DMS114 treated with DMSO at 0.1 percent for 48 hours (cell line): ENCODE measurements around the gene GREB1.

ENCODE experiments used
- DNase-seq: peaks from one replicate; lab custom pipeline; 2025; ENCODE audit not compliant: unreplicated experiment; lab: John Stamatoyannopoulos, UW

GREB1 gene

DNA sequence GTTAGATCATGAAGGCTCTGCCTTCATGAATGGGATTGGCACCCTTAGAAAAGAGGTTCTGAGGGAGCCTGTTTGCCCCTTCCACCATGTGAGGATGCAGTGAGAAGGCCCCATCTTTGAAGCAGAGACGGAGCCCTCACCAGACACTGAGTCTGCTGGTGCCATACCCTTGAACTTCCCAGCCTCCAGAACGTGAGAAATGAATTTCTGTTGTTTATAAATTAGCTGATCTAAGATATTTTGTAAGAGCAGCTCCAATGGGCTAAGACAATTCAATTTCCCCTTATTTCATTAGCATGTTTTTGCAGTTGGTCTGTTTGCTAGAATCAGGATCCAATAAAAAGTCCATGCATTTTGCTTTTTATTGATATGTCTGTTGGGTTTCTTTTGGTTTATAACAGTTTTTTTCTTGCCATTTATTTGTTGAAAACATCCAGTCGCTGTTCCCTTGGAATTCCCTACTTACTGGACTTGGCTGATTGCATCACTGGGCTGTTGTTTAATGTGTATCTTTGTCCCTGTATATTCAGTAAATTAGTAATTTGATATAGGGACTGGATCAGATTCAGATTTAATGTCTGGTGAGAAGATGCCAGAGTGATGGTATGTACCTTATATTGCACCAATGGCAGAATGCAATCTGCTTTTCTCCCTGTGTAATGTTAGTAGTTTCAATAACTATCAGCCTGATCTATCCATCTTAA lies 24.0 kb upstream of the GREB1 start:
- no peak for DNase-seq

DNA sequence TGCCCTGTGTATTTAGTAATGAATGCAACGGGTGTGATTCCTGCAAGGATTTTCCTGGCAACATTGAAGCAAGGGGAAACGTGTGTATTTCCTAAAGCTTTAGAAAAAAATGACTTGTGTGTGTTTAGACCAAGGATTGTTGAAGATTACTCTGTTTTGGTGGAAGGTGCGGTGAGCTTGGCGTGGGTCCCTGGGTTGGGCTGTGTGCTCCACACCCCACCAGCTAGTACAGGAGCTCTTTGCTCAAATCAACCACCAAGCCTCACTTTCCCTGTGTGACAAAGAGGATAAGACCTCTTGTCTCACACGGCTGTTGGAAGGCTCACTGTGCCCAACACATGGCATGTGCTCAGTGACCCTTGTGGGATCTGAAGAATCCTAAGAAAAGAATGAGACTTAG lies 21.4 kb upstream of the GREB1 start:
- no peak for DNase-seq

DNA sequence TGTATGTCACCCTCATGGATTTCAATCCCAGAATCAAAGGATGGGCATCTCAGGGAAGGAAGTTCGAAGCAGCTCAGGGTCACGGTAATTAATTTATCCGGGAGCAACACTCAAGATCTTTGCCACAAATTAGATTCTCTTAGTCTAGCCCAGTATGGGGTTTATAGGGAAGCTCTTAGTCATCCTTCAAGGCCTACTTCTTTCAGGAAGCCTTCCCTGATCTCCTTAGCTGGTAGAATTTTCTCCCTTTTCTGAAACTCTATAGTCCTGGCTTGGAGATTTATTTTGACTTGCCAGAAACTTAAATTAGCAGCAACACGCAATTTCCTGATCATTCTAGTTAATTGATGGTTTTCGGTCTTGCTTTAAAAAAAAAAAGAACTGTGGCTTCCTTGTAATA lies 20.5 kb upstream of the GREB1 start:
- no peak for DNase-seq

DNA sequence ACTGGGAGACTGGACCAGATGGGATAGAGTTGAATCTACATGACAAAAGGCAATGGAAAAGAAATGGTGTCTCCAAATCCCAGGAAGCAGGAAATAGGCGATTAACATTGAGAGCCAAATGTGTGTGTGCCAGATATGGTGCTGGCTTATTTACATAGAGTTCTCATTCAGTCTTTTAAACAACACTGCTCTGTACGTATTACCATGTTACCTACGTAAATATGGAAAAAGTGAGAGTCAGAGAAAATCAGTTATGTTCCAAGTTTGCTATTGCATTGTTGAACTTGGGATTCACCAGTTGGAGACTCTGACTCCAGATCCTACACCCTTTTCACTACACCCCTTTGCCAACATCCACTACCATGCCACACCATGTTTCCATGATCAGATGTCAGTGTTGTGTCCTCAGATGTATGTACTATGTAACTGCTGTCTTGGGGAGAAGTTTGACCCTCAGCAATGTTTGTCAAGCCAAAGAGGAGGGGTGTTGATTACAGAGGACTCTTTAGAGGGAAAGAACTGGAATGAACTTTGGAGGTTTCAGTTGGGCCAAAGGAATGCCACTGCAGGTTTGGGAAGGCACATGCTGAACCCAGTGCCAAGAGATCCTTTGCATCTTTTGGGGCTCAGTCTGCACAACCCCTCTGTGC lies 19.6 kb upstream of the GREB1 start:
- DNase-seq, result no peak

DNA sequence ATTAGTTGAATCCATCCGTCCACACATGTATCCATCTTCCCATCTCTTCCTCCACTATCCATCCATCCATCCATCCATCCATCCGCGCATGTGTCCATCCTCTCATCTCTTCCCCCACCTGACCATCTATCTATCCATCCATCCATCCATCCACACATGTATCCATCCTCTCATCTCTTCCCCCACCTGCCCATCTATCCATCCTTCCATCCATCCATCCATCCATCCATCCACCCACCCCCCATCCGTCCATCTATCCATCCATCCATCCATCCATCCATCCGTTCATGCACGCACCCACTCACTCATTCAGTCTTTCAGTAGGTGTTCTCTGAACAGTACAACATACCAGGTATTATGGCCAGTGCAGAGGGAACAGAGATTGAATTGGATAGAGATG lies 18.9 kb upstream of the GREB1 start:
- no peak for DNase-seq

DNA sequence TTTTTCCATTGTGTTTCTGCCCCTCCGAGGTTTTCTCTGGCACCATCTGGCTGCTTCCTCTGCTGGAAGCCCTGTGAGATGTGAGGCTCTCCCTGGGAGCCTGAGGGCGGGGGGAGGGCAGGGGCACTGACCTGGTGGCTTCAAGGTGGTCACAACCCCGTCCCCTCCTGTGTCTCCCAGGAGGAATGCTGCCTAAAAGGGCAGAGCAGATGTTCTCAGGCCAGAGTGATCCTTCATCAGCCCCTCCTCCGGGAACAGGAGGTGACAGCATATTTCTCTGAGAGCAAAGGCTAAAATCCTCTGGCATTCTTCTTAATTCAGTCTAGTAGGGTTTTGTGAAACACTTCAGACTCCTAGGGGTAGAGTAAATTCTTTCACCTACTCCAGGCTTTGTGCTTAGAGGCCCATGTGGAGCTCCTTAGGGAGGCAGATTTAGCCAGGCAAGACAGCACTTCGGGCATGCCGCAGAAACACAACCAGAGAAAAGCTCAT lies 18.3 kb upstream of the GREB1 start:
- no peak for DNase-seq

DNA sequence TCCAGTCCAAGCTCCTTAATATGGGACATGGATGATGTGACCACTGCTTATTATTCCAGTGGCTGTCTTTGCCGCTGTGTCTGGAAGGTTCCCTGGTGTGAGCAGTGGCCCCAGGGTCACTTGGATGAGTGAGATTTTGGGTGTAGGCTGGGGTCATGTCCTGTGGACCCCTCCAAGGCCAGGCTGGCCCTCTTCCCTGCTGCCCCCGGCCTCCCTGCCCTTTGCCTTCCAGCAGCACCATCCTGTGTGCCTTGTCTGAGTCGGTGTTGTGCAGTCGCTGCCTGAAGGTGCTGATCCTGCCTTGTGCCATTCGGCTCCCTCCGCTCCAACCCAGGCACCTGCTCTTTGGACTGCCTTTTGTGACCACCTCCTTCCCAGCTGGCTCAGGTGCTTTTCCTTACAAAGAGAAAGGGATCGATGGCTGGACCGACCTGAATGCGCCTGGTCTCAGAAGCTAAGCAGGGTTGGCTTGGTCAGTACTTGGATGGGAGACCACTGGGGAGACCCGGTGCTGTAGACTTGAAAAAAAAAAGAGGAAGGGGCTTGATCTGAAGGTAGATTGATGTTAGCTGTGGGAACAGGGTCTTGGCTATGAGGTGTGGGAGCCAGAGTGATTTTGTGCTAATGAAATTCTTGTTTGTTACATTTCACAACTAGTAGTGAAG lies 16.7 kb upstream of the GREB1 start:
- no peak for DNase-seq

DNA sequence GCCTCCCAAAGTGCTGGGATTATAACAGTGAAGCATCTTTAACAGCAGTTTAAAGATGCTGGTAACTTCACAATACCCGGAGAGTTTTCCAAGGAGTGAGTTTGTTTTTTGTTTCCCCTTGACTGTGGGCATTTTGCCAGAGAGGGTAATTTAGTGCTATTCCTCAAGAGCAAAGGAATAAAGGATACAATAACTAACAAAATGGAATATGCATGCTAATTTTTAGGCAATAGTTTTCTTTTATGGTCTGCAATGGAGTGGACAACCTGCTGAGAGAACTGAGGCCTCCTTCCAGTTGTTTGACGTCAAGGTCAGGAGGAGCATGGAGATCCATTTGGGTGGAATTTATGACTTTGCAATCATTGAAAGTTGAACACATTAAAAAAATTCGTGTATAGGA lies 15.9 kb upstream of the GREB1 start:
- no peak for DNase-seq

DNA sequence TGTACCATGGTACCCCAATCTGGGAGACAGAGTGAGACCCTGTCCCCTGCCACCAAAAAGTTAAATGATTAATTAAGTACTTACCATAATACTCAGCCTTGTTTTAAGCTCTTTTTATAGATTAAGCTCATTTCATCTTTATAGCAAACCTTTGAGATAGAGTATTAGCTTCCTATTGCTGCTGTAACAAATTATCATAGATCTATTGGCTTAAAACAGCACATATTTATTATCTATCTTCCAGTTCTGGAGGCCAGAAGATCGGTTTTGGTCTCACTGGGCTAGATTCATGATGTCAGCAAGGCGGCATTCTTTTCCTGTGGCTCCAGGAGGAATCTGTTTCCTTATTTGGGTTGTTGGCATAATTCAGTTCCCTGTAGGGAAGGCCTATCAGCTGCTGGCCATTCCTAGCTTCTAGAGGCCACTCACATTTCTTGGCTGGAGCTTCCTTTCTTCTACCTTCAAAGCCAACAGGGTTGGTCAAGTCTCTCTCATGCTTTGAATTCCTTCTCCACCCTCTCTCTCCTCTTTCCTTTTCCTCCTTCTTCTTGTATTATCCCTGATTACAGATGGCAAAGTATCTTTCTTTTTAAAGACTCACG lies 13.7 kb upstream of the GREB1 start:
- no peak for DNase-seq

DNA sequence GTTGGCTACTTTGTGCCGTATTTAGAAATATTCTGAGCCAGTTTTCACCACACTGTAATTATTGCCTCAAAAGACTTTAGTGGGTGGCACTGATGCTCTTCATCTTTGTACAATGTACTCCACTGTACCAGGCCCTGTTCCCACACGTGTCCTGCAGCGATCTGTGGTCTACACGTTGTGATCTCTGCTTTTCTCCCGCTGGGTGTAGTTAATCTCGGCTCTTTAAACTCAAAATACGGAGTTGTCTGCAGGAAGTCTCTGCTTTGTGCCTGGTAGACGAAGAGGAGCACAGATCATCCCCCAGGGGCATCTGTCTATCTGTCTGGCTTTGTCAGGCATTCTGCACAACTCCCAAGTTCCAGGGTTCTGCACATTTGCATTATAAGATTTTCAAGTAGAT lies 12.1 kb upstream of the GREB1 start:
- DNase-seq, result no peak

DNA sequence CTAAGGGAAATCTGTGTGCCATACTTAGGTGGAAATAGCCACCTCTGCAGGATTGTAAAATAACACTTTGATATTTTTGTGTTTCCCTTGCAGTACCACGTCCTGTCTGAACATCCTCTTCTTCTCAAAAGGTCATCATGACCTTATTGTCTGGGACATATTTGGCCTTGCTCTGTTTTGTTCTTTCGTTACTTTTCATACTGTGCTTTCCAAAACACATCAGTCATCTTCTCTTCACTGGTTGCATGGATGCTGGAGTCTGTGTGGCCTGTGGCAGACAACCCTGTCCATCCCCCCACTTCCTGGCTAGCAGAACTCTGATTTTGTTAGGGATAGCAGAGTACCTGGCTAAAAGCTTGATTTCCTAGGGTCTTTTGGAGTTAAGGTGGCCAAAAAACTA lies 9.4 kb upstream of the GREB1 start:
- DNase-seq, result no peak

DNA sequence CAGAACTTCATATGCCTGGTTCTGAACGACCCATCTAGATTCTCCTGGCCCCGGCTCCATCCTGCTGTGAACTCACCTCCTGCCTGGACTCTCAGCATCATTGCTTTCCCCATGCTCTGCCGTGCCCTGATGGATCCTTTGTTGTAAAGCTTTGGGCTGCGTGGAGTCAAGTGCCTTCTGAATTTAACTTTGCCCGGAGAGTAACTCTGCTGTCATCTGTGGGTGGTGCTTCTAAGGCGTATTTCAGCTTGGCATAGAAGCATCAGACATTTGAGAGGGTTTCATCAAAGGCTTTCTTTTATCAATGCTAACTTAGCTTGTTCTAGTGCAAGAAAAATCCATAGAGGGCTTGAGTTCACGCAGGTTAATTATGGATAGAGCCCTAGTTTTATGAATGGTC lies 8.1 kb upstream of the GREB1 start:
- no peak for DNase-seq

DNA sequence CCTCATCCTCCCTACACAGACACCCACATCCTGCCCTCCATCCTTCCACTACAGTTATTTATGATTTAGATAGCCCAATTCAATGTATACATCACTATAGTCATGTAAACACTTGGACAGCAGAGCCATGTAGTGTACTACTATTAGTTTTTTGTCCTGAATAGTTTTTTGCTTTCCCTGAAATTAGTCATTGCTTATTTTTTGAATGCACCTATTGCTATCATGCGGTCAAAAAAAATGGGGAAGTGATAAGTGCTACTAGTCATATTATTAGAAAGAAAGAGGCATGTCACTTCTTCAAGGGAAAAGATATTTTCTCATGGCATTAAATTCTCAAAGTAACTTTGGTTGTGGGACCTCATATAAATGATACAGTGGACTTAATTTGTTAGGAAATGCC lies 6.8 kb upstream of the GREB1 start:
- no peak for DNase-seq

DNA sequence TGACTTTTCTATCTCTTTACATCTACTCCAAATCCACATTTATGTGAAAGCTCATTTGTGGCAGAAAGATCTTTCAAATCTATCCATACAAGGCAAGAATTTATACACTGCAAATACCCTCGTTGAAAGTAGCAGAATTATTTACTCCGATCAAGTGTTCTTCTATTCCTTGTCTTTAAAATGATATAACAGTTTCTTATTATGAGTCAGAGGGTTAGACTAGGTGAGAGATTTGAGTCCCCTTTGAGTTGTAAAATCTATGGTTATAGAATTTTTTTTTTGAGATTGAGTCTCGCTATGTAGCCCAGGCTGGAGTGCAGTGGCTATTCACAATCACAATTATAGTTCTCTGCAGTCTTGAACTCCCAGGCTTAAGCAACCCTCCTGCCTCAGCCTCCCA lies 5.6 kb upstream of the GREB1 start:
- no peak for DNase-seq

DNA sequence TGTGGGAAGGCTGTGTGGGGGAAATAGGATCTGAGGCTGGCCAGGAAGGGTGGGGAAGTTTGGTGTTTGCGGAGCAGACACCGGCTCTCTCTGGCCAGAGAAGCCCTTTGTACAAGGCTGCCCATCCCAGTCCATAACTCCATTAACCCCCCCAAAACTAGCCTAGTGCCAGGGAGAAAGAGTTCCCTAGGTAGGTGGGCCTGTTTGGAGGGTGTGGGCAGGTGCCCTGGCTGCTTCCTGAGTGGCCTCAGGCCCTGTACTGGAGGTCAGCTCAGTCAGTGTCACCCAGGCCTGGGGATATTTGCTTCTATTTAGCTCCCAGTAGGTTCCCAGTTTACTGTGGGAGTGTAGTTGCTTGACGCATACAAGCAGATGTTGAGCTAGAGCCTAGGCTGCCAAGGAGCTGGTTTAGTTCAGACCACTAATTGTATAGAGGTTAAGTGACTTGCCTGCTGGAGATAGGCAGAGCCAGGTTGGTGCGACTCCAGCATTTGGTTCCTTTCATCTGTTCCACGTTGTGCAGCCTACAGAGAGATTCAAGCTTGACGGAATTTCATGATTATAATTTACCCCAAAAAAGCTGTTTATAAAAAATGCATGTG lies 2.9 kb upstream of the GREB1 start:
- no peak for DNase-seq

DNA sequence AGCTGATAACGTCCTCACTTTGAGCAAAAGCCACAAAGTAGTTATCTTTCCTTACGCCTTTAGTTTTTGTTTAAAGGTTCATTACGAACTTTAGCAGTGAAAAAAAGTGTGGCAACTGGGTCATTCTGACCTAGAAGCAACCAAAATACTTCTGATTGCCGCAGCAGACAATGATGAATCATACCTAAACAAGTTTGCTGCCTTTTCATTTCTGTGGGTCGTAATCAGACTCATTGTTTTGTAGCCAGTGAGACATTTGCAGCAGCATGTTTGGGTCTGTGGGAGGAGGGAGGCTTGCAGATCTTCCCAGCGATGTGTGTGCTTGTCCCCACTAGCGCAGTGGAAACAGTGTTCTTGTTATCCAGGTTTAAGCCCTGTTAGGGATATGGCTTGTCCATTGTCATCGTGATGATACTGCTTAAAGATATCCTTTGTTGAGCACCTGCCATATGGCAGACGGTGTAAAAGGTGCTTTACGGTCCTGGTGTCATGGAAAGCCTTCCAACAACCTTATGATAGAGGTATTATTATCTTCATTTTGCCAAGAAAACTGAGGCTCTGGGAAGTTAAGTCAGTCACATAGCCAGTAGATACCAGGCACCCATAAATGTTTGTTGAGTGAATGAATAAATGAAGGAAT lies 1.3 kb upstream of the GREB1 start:
- DNase-seq, result no peak

DNA sequence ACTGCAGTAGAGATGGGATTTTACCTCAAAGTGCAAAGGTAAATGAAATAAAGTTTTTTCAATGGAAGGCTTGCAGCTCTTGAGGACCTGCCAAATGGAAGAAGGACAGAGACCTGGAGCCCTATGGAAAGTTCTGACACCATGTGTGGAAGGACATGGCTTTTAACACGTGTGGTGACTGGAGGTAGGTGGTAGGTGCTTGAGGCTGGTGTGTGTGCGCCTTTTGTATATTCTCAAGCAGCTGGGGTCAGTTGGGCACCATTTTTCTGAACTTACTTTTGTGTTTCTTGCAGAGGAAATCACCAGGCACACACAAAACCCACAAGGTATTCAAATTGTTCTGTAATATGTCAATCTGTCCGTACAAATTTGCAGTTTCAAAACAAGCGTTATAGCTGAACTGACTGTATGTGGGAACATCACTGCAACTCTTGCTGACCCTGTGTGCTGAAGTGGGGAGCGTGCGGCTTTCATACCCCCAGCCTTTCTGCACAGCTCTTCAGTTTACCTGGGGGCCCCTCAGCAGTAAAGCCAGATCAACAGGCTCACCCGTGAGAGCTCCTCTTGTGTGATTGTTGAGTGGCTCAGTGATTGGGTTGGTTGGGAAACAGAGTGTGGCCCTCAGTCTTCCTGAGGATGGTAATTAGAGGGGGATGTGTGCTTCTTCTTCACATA lies 363 bp downstream of the GREB1 start:
- DNase-seq, result no peak

DNA sequence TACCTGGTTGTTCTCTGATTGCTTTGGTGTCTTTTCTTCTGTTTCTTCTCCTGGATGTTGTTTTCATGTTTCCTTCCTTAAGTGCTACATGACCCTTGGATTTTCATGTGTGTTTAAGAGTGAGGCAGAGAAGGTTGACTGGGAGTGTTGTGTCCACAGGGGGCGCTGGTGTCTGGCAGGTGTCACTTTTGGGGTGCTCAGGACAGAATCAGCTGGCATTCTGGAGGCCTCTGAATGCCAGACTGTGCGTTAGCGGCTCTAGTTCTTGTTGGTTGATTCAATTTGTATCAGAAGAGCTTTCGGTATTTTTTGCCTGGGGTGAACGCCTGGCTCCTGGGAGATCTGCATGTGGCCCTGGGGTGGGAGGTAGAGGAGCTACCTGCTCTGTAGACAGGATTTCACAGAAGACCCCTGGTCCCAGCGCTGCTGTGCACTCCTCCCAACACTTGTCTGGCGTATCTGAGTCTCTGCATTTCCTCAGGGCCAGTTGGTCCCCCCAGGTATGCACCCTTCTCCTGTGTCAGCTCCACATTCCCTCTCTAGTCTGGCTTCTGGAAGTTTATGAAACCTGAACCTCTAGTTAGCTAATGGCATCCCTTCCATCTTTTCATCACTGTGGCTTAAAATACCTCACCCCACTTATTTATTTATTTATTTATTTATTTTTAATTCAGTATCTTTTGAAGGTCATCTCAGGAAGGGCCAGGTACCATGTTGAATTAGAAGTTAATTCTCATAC lies 1.1 kb downstream of the GREB1 start:
- no peak for DNase-seq

DNA sequence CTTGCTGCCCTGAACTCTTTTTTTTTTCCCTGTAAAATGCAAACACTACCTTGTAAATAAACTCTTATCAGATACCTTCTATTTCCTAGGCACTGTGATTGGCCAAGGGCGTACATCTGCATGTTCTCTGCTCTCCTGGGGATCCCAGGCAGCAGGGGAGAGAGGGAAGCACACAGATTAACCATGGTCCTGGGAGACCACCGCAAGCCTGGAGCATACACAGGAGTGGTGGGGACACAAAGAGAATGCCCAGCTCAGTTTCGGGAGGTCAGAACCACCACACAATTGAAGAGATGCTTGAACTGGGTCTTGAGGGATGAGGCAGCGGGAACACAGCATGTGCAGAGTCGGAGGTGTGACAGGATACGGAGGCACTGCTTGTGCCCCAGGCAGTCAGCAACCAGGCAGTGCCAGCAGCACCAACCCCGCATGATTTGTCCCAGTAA lies 2.1 kb downstream of the GREB1 start:
- DNase-seq, result no peak

DNA sequence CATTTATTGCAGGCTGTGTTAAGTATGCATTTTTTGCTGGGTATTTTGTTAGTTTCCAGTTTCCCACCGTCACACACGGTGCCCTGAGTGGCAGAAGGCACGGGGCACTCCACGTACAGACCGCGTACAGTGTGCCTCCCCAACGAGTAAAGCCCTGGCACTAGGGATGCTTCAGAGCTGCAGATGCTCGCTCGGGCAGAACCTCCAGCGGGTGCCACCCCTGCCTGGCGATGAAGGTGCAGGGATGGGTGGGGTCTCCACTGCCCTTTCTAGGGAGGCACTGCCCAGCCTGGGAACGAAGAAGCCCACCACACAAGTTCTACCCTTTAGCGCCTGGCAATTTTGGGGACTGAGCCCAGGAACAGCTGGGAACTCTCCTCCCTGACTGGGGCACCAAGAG lies 4.1 kb downstream of the GREB1 start:
- no peak for DNase-seq
